HG02938 (cell line): ENCODE data around the gene F11R.
"Not testable (repeated sequence)": the region's sequence is repeated elsewhere in the genome, so short reads cannot be mapped to it uniquely, and the experiment has no call there.

Experiments
- ATAC-seq: cut with Tn5 transposase; IDR thresholded peaks from one replicate; pipeline ENCODE4 v1.9.1; 2021; ENCODE audit warnings: mild to moderate bottlenecking, moderate library complexity; ENCODE audit not compliant: unreplicated experiment

F11R gene

GRCh38 chr1:161016683-161017082 lies 4.3 kb downstream of the F11R start:
- ATAC-seq, result not testable (repeated sequence)

GRCh38 chr1:161013488-161014230 lies 7.3 kb downstream of the F11R start:
- ATAC-seq, result peak; percentile 85

- no peak for ATAC-seq
These were observed 7.8 kb downstream of the F11R start for GRCh38 chr1:161013131-161013487.

GRCh38 chr1:161012420-161012819 lies 8.5 kb downstream of the F11R start:
- no peak for ATAC-seq

GRCh38 chr1:161009602-161010211 lies 11.2 kb downstream of the F11R start:
- no peak for ATAC-seq

- no peak for ATAC-seq
These were observed 12.0 kb downstream of the F11R start for GRCh38 chr1:161008869-161009510.

- ATAC-seq, result no peak
These were observed 13.6 kb downstream of the F11R start for GRCh38 chr1:161007369-161007768.

- no peak for ATAC-seq
These were observed 14.4 kb downstream of the F11R start for GRCh38 chr1:161006563-161006962.

GRCh38 chr1:161001525-161001924 lies 19.4 kb downstream of the F11R start:
- ATAC-seq, result no peak

GRCh38 chr1:161000736-161001480 lies 20.0 kb downstream of the F11R start:
- no peak for ATAC-seq

- no peak for ATAC-seq
These were observed 21.6 kb downstream of the F11R start for GRCh38 chr1:160999376-160999775.

GRCh38 chr1:160997323-160998038 lies 23.5 kb downstream of the F11R start:
- no peak for ATAC-seq

GRCh38 chr1:160996178-160996577 lies 24.8 kb downstream of the F11R start:
- no peak for ATAC-seq

GRCh38 chr1:160993544-160994193 lies 27.3 kb downstream of the F11R start:
- no peak for ATAC-seq

- ATAC-seq, result not testable (repeated sequence)
These were observed 28.9 kb downstream of the F11R start for GRCh38 chr1:160992036-160992435.

- no peak for ATAC-seq
These were observed 33.4 kb downstream of the F11R start for GRCh38 chr1:160987359-160988050.

- ATAC-seq, result no peak
These were observed 35.2 kb downstream of the F11R start for GRCh38 chr1:160985723-160986122.

GRCh38 chr1:160981584-160982411 lies 39.2 kb downstream of the F11R start:
- no peak for ATAC-seq

- no peak for ATAC-seq
These were observed 41.7 kb downstream of the F11R start for GRCh38 chr1:160979286-160979685.
